H9 (cell line): ENCODE results near the gene SAP25. TPM values are rescaled to one million over a fixed set of nuclear protein-coding genes. Genes with fewer than 3 reads are reported as not detected.
"Not testable (repeated sequence)": the region's sequence is repeated elsewhere in the genome, so short reads cannot be mapped to it uniquely, and the experiment has no call there.

Source experiments
- DNase-seq: peaks from one replicate; pipeline ENCODE4 v3.0.0-alpha.2; 2017
- H2AFZ ChIP-seq: one replicate; pipeline ENCODE4 v1.6.1; 2013; ENCODE audit warnings: mild to moderate bottlenecking, low read length, control low read depth, moderate library complexity
- H2AK5ac ChIP-seq: 2 replicates; pipeline ENCODE4 v1.6.1; 2013; ENCODE audit warnings: low read length, control low read depth, mixed read lengths; ENCODE audit not compliant: insufficient read length
- H2BK120ac ChIP-seq: one replicate; pipeline ENCODE4 v1.6.1; 2013; ENCODE audit warnings: low read depth, mild to moderate bottlenecking, low read length, control low read depth, inconsistent platforms; ENCODE audit not compliant: poor library complexity, severe bottlenecking
- H2BK12ac ChIP-seq: 2 replicates; pipeline ENCODE4 v1.6.1; 2013; ENCODE audit warnings: low read length, control low read depth, mixed read lengths, low read depth; ENCODE audit not compliant: insufficient read length
- H2BK15ac ChIP-seq: 2 replicates; pipeline ENCODE4 v1.6.1; 2013; ENCODE audit warnings: low read depth, low read length, control low read depth
- H2BK20ac ChIP-seq: one replicate; pipeline ENCODE4 v1.6.1; 2013; ENCODE audit warnings: low read depth, mild to moderate bottlenecking, low read length, control low read depth, inconsistent platforms; ENCODE audit not compliant: poor library complexity, severe bottlenecking
- H2BK5ac ChIP-seq: 2 replicates; pipeline ENCODE4 v1.6.1; 2013; ENCODE audit warnings: low read length, control low read depth, mixed read lengths; ENCODE audit not compliant: insufficient read length
- H3K14ac ChIP-seq: 2 replicates; pipeline ENCODE4 v1.6.1; 2013; ENCODE audit warnings: low read length, control low read depth; ENCODE audit not compliant: insufficient read depth
- H3K18ac ChIP-seq: 2 replicates; pipeline ENCODE4 v1.6.1; 2013; ENCODE audit warnings: low read depth, mild to moderate bottlenecking, mixed read lengths, low read length, control low read depth; ENCODE audit not compliant: insufficient read length
- H3K23ac ChIP-seq: 2 replicates; pipeline ENCODE4 v1.6.1; 2013; ENCODE audit warnings: low read length, control low read depth, mixed read lengths, low read depth; ENCODE audit not compliant: insufficient read length
- H3K23me2 ChIP-seq: 2 replicates; pipeline ENCODE4 v1.6.1; 2013; ENCODE audit warnings: low read depth, mild to moderate bottlenecking, mixed read lengths, low read length, control low read depth; ENCODE audit not compliant: insufficient read length, poor library complexity, severe bottlenecking
- H3K27ac ChIP-seq: 2 replicates; pipeline ENCODE4 v1.5.1; 2013; ENCODE audit warnings: low read length, control low read depth, mixed read lengths, low read depth; ENCODE audit not compliant: insufficient read length
- H3K27me3 ChIP-seq: 2 replicates; pipeline ENCODE4 v1.6.1; 2013; ENCODE audit warnings: low read length, control low read depth, inconsistent platforms; ENCODE audit not compliant: insufficient read depth
- H3K4ac ChIP-seq: 2 replicates; pipeline ENCODE4 v1.6.1; 2013; ENCODE audit warnings: low read depth, mild to moderate bottlenecking, control low read depth, inconsistent platforms, low read length, moderate library complexity
- H3K4me1 ChIP-seq: 2 replicates; pipeline ENCODE4 v1.6.1; 2013; ENCODE audit warnings: low read length, control low read depth, inconsistent platforms; ENCODE audit not compliant: insufficient read depth
- H3K4me2 ChIP-seq: 2 replicates; pipeline ENCODE4 v1.6.1; 2013; ENCODE audit warnings: low read length, control low read depth, mixed read lengths; ENCODE audit not compliant: insufficient read length, insufficient read depth
- H3K56ac ChIP-seq: 2 replicates; pipeline ENCODE4 v1.6.1; 2013; ENCODE audit warnings: low read depth, mild to moderate bottlenecking, mixed read lengths, low read length, control low read depth; ENCODE audit not compliant: insufficient read length
- H3K79me1 ChIP-seq: 2 replicates; pipeline ENCODE4 v1.6.1; 2013; ENCODE audit warnings: low read depth, mild to moderate bottlenecking, moderate library complexity, low read length, control low read depth, inconsistent platforms; ENCODE audit not compliant: insufficient read depth, poor library complexity, severe bottlenecking
- H3K79me2 ChIP-seq: 2 replicates; pipeline ENCODE4 v1.6.1; 2013; ENCODE audit warnings: low read length, control low read depth, inconsistent platforms; ENCODE audit not compliant: insufficient read depth
- H3K9ac ChIP-seq: 2 replicates; pipeline ENCODE4 v1.6.1; 2013; ENCODE audit warnings: low read length, control low read depth, mixed read lengths; ENCODE audit not compliant: insufficient read length; ENCODE audit errors: extremely low read depth
- H3K9me3 ChIP-seq: one replicate; pipeline ENCODE4 v1.6.1; 2013; ENCODE audit warnings: low read depth, low read length, inconsistent platforms; ENCODE audit not compliant: control insufficient read depth
- H3T11ph ChIP-seq: one replicate; pipeline ENCODE4 v1.6.1; 2013; ENCODE audit warnings: mild to moderate bottlenecking, low read length, control low read depth, inconsistent platforms
- H4K20me1 ChIP-seq: one replicate; pipeline ENCODE4 v1.6.1; 2013; ENCODE audit not compliant: control insufficient read depth, insufficient read length, insufficient read depth
- H4K5ac ChIP-seq: 2 replicates; pipeline ENCODE4 v1.6.1; 2013; ENCODE audit warnings: low read depth, mild to moderate bottlenecking, mixed read lengths, low read length, control low read depth; ENCODE audit not compliant: insufficient read length
- H4K8ac ChIP-seq: replicated peaks from 2 replicates; pipeline ENCODE4 v1.6.1; 2013; ENCODE audit warnings: low read length, control low read depth, mixed read lengths, low read depth; ENCODE audit not compliant: insufficient read length
- H4K91ac ChIP-seq: 2 replicates; pipeline ENCODE4 v1.6.1; 2013; ENCODE audit warnings: low read depth, mild to moderate bottlenecking, moderate library complexity, mixed read lengths, low read length, control low read depth; ENCODE audit not compliant: insufficient read length
- H3K27ac Mint-ChIP-seq, 3 experiments: 2 replicates in 2 of 3; 3 replicates in 1 of 3; pipeline ENCODE4 v1.8.0; 2020 to 2021; ENCODE audit warnings: mixed read lengths in 3 of 3, mild to moderate bottlenecking in 1 of 3, moderate library complexity in 1 of 3
- H3K27me3 Mint-ChIP-seq: 2 replicates; pipeline ENCODE4 v1.8.0; 2021; ENCODE audit warnings: low read depth, mild to moderate bottlenecking, moderate library complexity, mixed read lengths
- H3K36me3 Mint-ChIP-seq, 3 experiments: 2 replicates in 2 of 3; 3 replicates in 1 of 3; pipeline ENCODE4 v1.8.0; 2020 to 2021; ENCODE audit warnings: low read depth in 3 of 3, mixed read lengths in 3 of 3; ENCODE audit not compliant: insufficient read depth in 1 of 3
- H3K4me1 Mint-ChIP-seq, 2 experiments: 2 replicates each; pipeline ENCODE4 v1.8.0; 2020; ENCODE audit warnings: mixed read lengths in 2 of 2
- H3K4me3 Mint-ChIP-seq, 2 experiments: 2 replicates in 1 of 2; 3 replicates in 1 of 2; pipeline ENCODE4 v1.8.0; 2020 to 2021; ENCODE audit warnings: mild to moderate bottlenecking in 2 of 2, mixed read lengths in 2 of 2, moderate library complexity in 1 of 2
- H3K9me3 Mint-ChIP-seq, 2 experiments: 2 replicates in 1 of 2; 3 replicates in 1 of 2; pipeline ENCODE4 v1.8.0; 2020; ENCODE audit warnings: mild to moderate bottlenecking in 2 of 2, mixed read lengths in 2 of 2, moderate library complexity in 1 of 2
- WGBS: extraction: QIAGEN DNeasy Blood & Tissue Kit; methylation state at CpG from one replicate; pipeline ENCODE4 v1.1.7; 2013; ENCODE audit warnings: missing lambda C conversion rate, low lambda C conversion rate, mixed read lengths; ENCODE audit not compliant: insufficient read length; ENCODE audit errors: extremely low coverage; 5-methylcytosine and 5-hydroxymethylcytosine counted together
- total RNA-seq: library from RNA; stranded (reverse); gene quantifications from 2 replicates; pipeline ENCODE4 v1.2.1, GENCODE V29; 2021

Gene SAP25
- total RNA-seq, 1 experiment from 2014 or later, result 4.2 TPM

- H2AFZ ChIP-seq, H3K4me3 Mint-ChIP-seq, H4K20me1 ChIP-seq, H3K36me3 Mint-ChIP-seq, H3K9ac ChIP-seq, H3K23me2 ChIP-seq, H4K8ac ChIP-seq, H3K79me2 ChIP-seq, H2BK120ac ChIP-seq, H2AK5ac ChIP-seq, H3K9me3 ChIP-seq, H2BK5ac ChIP-seq, H2BK15ac ChIP-seq, DNase-seq, H2BK12ac ChIP-seq, H3K4ac ChIP-seq, H3K4me2 ChIP-seq, H3K79me1 ChIP-seq, H4K5ac ChIP-seq, H3K27me3 Mint-ChIP-seq, H3K23ac ChIP-seq, H4K91ac ChIP-seq, H2BK20ac ChIP-seq, H3T11ph ChIP-seq, H3K14ac ChIP-seq, H3K18ac ChIP-seq, H3K56ac ChIP-seq, H3K27ac Mint-ChIP-seq, H3K27ac ChIP-seq, H3K27me3 ChIP-seq, H3K4me1 Mint-ChIP-seq, H3K4me1 ChIP-seq: not testable (repeated sequence)
- no CpG with 5 or more reads among the region's 34 CpGs for WGBS
- peaks cover 12 to 16% of the 10 kb centered on the region in 2 experiments for H3K9me3 Mint-ChIP-seq
Observed at GRCh38 chr7:100523192-100523591, 50.5 kb downstream of the SAP25 start.

Other genes with a start within 250 kb of the SAP25 start
- 43.5 and 50.1 TPM in 2 replicates for gene PILRB, start 215.8 kb downstream of the SAP25 start, total RNA-seq
- 3.2 and 3.3 TPM in 2 replicates for gene PILRA, start 200.4 kb downstream of the SAP25 start, total RNA-seq
- 1.1 and 1.3 TPM in 2 replicates for gene ZCWPW1, start 145.2 kb downstream of the SAP25 start, total RNA-seq
- 68.0 and 69.0 TPM in 2 replicates for gene MEPCE, start 144.1 kb downstream of the SAP25 start, total RNA-seq
- gene PPP1R35, start 137.4 kb downstream of the SAP25 start, total RNA-seq, result 37.4 and 40.2 TPM in 2 replicates
- 0.39 TPM in 1 of 2 replicates, not detected in the other for gene SPACDR, start 109.6 kb downstream of the SAP25 start, total RNA-seq
- gene TSC22D4, start 94.7 kb downstream of the SAP25 start, total RNA-seq, result 17.2 and 17.5 TPM in 2 replicates
- gene NYAP1, start 90.0 kb downstream of the SAP25 start, total RNA-seq, result 3.2 and 4.0 TPM in 2 replicates
- 11.2 and 12.7 TPM in 2 replicates for gene AGFG2, start 34.7 kb downstream of the SAP25 start, total RNA-seq
- 36.8 and 39.1 TPM in 2 replicates for gene LRCH4, start 12.2 kb upstream of the SAP25 start, total RNA-seq
- 0.85 and 1.3 TPM in 2 replicates for gene FBXO24, start 12.4 kb upstream of the SAP25 start, total RNA-seq
- gene PCOLCE, start 28.5 kb upstream of the SAP25 start, total RNA-seq, result 25.8 and 26.1 TPM in 2 replicates
- gene MOSPD3, start 38.6 kb upstream of the SAP25 start, total RNA-seq, result 16.7 and 17.5 TPM in 2 replicates
- gene TFR2, start 67.7 kb upstream of the SAP25 start, total RNA-seq, result 1.9 and 2.3 TPM in 2 replicates
- gene ACTL6B, start 82.5 kb upstream of the SAP25 start, total RNA-seq, result 0.33 and 0.50 TPM in 2 replicates
- 171 and 174 TPM in 2 replicates for gene GNB2, start 99.8 kb upstream of the SAP25 start, total RNA-seq
- gene GIGYF1, start 120.3 kb upstream of the SAP25 start, total RNA-seq, result 101 and 104 TPM in 2 replicates
- 96.7 and 96.9 TPM in 2 replicates for gene POP7, start 132.2 kb upstream of the SAP25 start, total RNA-seq
- gene EPO, start 146.6 kb upstream of the SAP25 start, total RNA-seq, result 0.33 and 0.44 TPM in 2 replicates
- not detected in 2 replicates for gene ZAN, start 159.7 kb upstream of the SAP25 start, total RNA-seq